ENCODE data around the gene OGFOD2.
"Not testable (repeated sequence)": the region's sequence is repeated elsewhere in the genome, so short reads cannot be mapped to it uniquely, and the experiment has no call there.

The OGFOD2 gene

DNA sequence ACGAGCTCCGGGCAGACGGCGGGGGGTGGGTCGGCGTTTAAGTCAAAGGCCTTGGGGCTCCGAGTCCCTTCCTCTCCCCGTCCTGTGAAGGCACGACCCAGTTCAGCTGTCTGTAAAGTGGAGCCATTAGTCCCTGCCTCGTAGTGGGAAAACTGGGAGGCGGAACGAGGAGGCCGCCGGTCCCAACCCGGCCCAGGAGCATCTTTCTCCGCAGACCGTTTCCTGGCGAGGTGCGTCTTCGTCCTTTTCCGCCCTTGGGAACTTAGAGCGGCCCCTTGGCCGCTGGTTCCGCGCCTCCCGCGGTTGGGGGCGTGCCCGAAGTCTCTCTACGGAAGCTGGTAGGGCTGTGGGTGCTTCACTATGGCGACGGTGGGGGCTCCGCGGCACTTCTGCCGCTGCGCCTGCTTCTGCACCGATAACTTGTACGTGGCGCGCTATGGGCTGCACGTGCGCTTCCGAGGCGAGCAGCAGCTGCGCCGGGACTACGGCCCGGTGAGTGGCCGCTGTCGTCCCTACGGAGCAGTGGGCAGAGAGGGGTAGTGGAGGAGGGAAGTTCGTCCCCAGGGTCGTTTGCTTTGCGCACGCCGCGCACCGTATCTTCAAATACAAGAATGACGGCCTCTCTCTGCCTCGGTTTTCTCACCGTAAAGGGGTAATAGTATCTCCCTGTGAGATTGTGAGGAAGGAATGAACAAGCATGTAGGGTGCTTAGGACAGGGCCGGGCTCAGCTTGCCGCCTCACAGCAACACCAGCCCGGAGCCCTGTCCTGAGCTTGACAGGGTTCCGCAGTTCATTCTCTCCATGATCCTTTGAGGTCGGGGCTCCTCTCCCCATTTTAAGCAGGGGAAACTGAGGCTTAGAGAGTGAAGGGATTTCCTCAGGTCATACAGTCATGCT is at the start of gene OGFOD2:
Gene OGFOD2, plus strand, starts transcription at position 353 of the 898 bp plus-strand sequence. Its CDS starts 8 bp downstream, at position 361.
- DNase-seq = peak; percentile 94

DNA sequence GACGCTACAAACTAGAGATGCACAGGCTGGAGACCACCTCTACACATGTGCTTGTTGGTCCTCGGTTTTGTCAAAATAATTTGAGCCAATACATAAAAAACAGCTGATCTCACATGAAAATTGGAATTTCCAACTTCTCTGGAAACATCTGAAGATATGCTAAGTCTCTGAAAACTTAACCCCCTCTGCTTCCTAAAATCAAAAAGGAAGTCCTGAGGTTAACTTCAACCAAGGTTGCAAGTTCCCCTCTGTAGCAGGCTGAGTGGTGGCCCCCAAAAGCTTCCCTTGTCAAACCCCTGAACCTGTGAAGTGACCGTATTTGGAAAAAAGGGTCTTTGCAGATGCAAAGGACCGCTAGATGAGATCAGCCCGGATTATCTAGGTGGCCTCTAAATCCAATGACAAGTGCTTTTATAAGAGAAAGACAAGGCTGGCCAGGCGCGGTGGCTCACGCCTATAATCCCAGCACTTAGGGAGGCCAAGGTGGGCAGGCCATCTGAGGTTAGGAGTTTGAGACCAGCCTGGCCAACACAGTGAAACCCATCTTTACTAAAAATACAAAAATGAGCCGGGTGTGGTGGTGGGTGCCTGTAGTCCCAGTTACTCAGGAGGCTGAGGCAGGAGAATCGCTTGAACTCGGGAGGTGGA is 47.2 kb upstream of the OGFOD2 start:
- DNase-seq = no peak

- DNase-seq = peak; percentile 82
These were observed 46.5 kb upstream of the OGFOD2 start for GRCh38 chr12:122928404-122929147.

DNA sequence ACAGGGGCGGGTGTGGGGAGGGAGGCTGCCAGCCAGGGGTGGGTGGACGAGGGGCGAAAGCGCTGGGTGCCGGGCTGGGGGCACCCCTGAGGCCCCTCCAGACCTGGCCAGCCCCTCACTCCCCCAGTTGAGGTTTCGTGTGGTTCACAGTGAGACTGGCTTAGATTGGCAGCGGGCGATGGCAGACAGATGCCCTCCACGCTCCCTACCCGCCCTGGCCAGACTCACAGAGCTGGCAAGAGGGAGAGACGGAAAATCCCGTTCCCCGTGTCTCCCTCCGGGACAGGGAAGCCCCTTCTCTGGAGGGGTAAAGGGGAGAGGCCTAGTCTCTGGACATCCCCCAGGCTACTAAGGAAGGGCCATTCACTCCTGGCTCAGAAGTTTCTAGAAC is 45.9 kb upstream of the OGFOD2 start:
- no peak for DNase-seq

GRCh38 chr12:122929812-122930211 is 45.2 kb upstream of the OGFOD2 start:
- peak; percentile 45 for DNase-seq

- DNase-seq = no peak
These were observed 42.8 kb upstream of the OGFOD2 start for GRCh38 chr12:122932207-122932606.

- DNase-seq = peak; percentile 45
These were observed 40.3 kb upstream of the OGFOD2 start for GRCh38 chr12:122934722-122935121.

DNA sequence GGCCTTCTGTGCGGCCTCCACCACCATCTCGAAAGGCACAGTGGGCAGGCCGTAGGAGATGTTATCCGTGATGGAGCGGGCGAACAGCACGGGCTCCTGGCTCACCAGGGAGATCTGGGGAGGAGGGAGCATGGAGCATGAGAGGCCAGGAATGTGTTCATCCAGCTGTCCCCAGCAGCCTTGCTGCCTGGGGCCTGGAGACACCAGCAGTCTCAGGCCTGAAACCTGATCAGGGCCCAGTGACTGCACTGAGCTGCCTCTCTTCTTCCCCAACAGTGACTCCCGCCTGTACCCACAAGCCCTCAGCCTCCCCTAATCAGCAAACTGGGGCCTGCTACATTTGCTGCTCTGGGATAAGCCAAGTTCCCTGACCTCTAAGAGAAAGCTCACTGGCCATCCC is 39.7 kb upstream of the OGFOD2 start:
- DNase-seq = peak; percentile 26

DNA sequence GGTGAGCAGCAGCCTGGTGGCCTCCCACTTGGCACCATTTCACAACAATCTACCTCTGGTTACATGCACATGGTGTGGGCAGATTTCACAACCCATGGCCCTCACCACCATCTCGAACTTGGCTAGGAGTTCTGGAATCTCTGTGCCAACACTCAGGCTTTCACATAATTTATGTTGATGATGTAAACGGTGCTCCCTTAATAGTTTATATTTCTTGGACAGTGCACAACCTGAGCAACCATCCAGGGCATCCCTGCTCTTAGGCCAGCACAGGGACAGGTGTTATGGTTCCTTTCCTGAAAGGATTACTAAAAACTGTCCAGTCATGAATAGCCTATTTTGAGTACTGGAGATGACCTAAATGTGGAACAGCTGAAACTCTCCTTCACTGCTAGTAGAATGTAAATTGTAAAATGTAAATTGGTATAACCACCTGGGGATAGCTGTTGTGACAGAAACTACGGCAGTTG is 37.4 kb upstream of the OGFOD2 start:
- DNase-seq = no peak

GRCh38 chr12:122939125-122939524 is 35.9 kb upstream of the OGFOD2 start:
- no peak for DNase-seq

DNA sequence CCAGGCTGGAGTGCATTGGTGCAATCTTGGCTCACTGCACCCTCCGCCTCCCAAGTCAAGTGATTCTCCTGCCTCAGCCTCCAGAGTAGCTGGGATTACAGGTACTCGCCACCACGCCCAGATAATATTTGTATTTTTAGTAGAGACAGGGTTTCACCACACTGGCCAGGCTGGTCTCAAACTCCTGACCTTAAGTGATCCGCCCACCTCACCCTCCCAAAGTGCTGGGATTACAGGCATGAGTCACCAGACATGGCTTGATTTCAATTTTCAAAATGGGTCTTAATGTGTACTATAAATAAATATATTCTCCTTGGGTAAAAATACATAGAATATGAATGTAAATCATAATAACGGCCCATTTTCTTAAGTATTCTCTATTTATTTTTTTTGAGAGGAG is 33.7 kb upstream of the OGFOD2 start:
- DNase-seq = not testable (repeated sequence)

DNA sequence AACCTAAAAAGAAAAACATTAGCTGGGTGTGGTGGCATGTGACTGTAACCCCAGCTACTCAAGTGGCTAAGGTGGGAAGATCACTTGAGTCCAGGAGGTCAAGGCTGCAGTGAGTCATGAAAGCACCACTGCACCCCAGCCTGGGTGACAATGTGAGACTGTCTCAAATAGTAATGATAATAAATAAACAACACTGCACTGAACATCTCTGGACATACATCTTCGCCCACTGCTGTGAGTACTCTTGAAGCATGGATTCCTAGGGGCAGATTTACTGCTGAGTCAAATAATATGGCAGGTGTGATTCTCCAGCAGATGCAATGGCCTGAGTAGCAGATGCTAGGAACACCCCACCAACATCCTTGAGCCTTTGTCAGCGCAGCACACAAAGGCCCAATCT is 32.4 kb upstream of the OGFOD2 start:
- no peak for DNase-seq

DNA sequence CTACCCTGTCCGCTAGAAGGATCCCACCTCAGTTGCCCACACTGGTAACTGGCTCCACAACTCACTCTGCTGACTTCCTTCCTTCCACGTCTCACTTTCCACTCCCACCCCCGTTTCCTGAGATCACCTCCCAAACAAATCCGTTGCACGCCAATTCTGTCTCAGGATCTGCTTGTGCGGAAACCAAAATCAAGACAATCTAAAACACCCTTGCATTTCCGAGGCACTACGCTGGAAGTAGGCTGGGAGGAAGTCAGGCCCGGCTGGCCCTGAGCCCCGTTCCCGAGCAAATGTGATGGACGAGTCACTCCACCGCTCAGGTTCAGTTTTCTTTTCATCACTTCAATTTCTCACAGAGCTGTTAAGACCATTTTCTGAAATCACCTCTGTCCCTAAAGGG is 31.8 kb upstream of the OGFOD2 start:
- DNase-seq = no peak

GRCh38 chr12:122944605-122945592 is 30.1 kb upstream of the OGFOD2 start:
- no peak for DNase-seq

DNA sequence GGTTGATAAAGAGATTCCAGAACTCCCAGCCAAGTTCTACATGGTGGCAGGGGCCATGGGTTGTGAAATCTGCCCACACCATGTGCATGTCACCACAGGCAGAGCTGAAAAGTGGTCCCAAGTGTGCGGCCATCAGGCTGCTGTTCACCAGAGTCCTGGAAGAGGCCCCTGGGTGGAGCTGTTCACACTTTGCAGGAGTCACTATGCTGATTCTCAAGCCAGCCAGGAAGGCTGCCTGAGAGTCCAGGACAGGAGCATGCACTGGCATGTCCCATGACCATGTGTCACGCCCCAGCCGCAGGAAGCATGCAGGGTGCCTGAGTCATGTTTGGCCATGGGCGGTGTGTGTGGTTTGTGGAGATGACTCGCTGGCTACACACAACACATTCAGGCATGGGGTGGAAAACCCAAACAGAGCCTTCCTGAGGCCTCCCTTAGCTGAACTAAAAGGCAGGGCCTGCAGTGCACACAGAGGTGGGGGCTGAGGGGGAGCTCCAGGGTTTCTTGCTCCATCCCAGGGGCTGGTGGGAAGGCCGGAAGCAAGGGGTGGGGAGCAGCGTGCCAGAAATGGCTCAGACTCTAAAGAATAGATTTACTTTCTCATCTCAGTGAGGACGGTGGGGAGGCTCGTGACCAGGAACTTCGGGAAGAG is 28.2 kb upstream of the OGFOD2 start:
- no peak for DNase-seq

DNA sequence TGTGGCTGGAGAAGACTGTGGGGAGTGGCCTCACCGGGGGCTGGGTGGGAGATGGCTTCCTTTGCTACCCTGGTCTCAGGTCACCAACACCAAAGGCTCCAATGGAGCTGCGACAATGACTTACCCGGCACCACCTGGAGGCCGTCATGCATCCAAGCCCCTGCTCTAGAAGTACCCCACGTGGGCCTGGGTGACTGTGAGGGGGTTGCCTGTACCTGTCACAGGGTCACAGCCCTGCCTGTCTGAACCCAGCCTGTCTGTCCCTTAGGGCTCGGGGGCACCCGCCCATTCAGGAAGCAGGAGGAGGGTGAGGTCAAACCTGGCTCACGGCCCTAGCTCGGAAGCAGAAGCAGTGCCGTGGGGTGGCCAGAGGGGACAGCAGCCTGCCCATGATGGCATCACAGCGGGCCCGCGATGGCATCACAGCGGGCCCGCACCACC is 27.7 kb upstream of the OGFOD2 start:
- no peak for DNase-seq

GRCh38 chr12:122948605-122949004 is 26.4 kb upstream of the OGFOD2 start:
- no peak for DNase-seq

DNA sequence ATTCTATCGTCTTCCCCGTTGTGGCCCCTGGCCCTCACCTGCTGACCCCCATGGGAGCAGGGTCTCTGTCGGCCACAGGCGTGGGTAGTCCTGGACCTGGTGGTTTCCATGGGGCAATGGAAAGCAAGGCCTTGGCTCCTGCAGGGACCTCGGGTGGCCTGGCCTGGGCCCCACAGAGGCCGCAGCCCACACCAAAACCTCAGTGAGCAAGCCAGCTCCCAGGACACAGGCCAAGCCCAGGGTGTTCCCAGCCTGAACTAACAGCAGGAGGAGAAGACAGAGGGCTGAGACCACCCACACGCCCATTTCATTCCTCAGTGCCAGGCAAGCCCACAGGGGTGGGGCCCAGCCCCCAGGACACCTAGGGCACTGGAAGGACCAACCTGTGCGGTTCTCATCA is 25.6 kb upstream of the OGFOD2 start:
- DNase-seq = no peak

GRCh38 chr12:122949816-122950675 is 25.0 kb upstream of the OGFOD2 start:
- no peak for DNase-seq

GRCh38 chr12:122951406-122951805 is 23.6 kb upstream of the OGFOD2 start:
- no peak for DNase-seq

All from NCI-H2171 treated with DMSO at 0.1 percent for 48 hours (cell line).